IMR-90 (cell line): ENCODE results near the gene SUSD1. TPM values are rescaled to one million over a fixed set of nuclear protein-coding genes. Genes with fewer than 3 reads are reported as not detected.

Source experiments
- ATAC-seq: fragments of 200-7000 bp; cut with Tn5 transposase; 2 replicates; pipeline ENCODE4 v1.9.1; 2020; ENCODE audit warnings: low read depth, mild to moderate bottlenecking, moderate library complexity
- BruUV-seq: library from RNA; stranded (reverse); fragments of 400-500 nt; replicated peaks from 2 replicates; lab custom pipeline; 2021; lab: Mats Ljungman, UMichigan
- CTCF ChIA-PET: fragments of 300-600 bp; formaldehyde crosslinking; extraction: SDS; loops from one replicate; lab custom pipeline; 2021; ENCODE audit warnings: antibody characterized with exemption; lab: Yijun Ruan, JAX
- POLR2A ChIA-PET: fragments of 300-600 bp; sonication (Branson Sonifier 250); formaldehyde crosslinking; loops from one replicate; lab custom pipeline; 2022; ENCODE audit warnings: antibody characterized with exemption; ENCODE audit not compliant: unreplicated experiment; lab: Charles Lee
- DNase-seq: peaks from one replicate; pipeline ENCODE4 v3.0.0; 2013
- H2AFZ ChIP-seq: replicated peaks from 2 replicates; pipeline ENCODE3; 2013; ENCODE audit warnings: low read length, mild to moderate bottlenecking; ENCODE audit not compliant: poor library complexity
- H2AK5ac ChIP-seq: 2 replicates; pipeline ENCODE4 v1.6.1; 2013; ENCODE audit warnings: low read depth, low read length, inconsistent platforms
- H2AK9ac ChIP-seq: replicated peaks from 2 replicates; pipeline ENCODE3; 2013; ENCODE audit warnings: mild to moderate bottlenecking, low read depth, low read length, moderate library complexity; ENCODE audit not compliant: poor library complexity
- H2BK120ac ChIP-seq: 2 replicates; pipeline ENCODE4 v1.6.1; 2013; ENCODE audit warnings: low read depth, low read length, inconsistent platforms
- H2BK15ac ChIP-seq: 3 replicates; pipeline ENCODE4 v1.6.1; 2013; ENCODE audit warnings: low read depth, low read length, inconsistent platforms
- H2BK20ac ChIP-seq: 2 replicates; pipeline ENCODE4 v1.6.1; 2013; ENCODE audit warnings: low read depth, mild to moderate bottlenecking, inconsistent platforms, low read length, moderate library complexity
- H2BK5ac ChIP-seq: 2 replicates; pipeline ENCODE4 v1.6.1; 2013; ENCODE audit warnings: mild to moderate bottlenecking, low read depth, low read length, inconsistent platforms; ENCODE audit not compliant: poor library complexity, severe bottlenecking
- H3K14ac ChIP-seq: replicated peaks from 2 replicates; pipeline ENCODE4 v1.6.1; 2013; ENCODE audit warnings: low read depth, low read length, inconsistent platforms
- H3K18ac ChIP-seq: 2 replicates; pipeline ENCODE4 v1.6.1; 2013; ENCODE audit warnings: low read depth, low read length, control low read depth
- H3K23ac ChIP-seq: 2 replicates; pipeline ENCODE4 v1.6.1; 2013; ENCODE audit warnings: low read depth, low read length, inconsistent platforms
- H3K27ac ChIP-seq: 2 replicates; pipeline ENCODE4 v1.5.1; 2013; ENCODE audit warnings: mild to moderate bottlenecking, control low read depth, low read length; ENCODE audit not compliant: insufficient read depth
- H3K27me3 ChIP-seq: 2 replicates; pipeline ENCODE4 v1.6.1; 2013; ENCODE audit warnings: low read length; ENCODE audit not compliant: control insufficient read depth, insufficient read depth
- H3K36me3 ChIP-seq: 2 replicates; pipeline ENCODE4 v1.6.1; 2013; ENCODE audit warnings: low read length, mixed read lengths; ENCODE audit not compliant: control insufficient read depth, insufficient read depth
- H3K4ac ChIP-seq: 2 replicates; pipeline ENCODE4 v1.6.1; 2013; ENCODE audit warnings: low read depth, low read length, inconsistent platforms
- H3K4me1 ChIP-seq: 2 replicates; pipeline ENCODE4 v1.6.1; 2013; ENCODE audit warnings: low read length, mixed read lengths; ENCODE audit not compliant: control insufficient read depth, insufficient read depth
- H3K4me2 ChIP-seq: 2 replicates; pipeline ENCODE4 v1.6.1; 2013; ENCODE audit warnings: low read depth, mild to moderate bottlenecking, control low read depth, low read length, moderate library complexity
- H3K4me3 ChIP-seq: 2 replicates; pipeline ENCODE4 v1.5.1; 2013; ENCODE audit warnings: low read depth, mild to moderate bottlenecking, control low read depth, low read length, moderate library complexity; ENCODE audit not compliant: insufficient read depth
- H3K56ac ChIP-seq: 2 replicates; pipeline ENCODE4 v1.6.1; 2013; ENCODE audit warnings: low read length, inconsistent platforms; ENCODE audit not compliant: insufficient read depth; ENCODE audit errors: extremely low read depth
- H3K79me1 ChIP-seq, 2 experiments: 2 replicates each; pipeline ENCODE4 v1.6.1; 2013; ENCODE audit warnings: low read length in 2 of 2, inconsistent platforms in 1 of 2, low read depth in 1 of 2
- H3K9ac ChIP-seq: 2 replicates; pipeline ENCODE4 v1.6.1; 2013; ENCODE audit warnings: low read depth, low read length, control low read depth
- H3K9me1 ChIP-seq: 2 replicates; pipeline ENCODE4 v1.6.1; 2013; ENCODE audit warnings: low read length, inconsistent platforms; ENCODE audit not compliant: insufficient read depth
- H3K9me3 ChIP-seq: 2 replicates; pipeline ENCODE4 v1.6.1; 2013; ENCODE audit warnings: low read length; ENCODE audit not compliant: control insufficient read depth, insufficient read depth
- H4K20me1 ChIP-seq: 2 replicates; pipeline ENCODE4 v1.6.1; 2013; ENCODE audit warnings: low read length, inconsistent platforms; ENCODE audit not compliant: insufficient read depth
- H4K5ac ChIP-seq: 2 replicates; pipeline ENCODE4 v1.6.1; 2013; ENCODE audit warnings: mild to moderate bottlenecking, low read depth, low read length, control low read depth
- H4K8ac ChIP-seq, 2 experiments: 2 replicates each; pipeline ENCODE4 v1.6.1; 2013; ENCODE audit warnings: low read depth in 2 of 2, low read length in 2 of 2, control low read depth in 1 of 2, inconsistent platforms in 1 of 2
- H4K91ac ChIP-seq: 2 replicates; pipeline ENCODE4 v1.6.1; 2013; ENCODE audit warnings: low read depth, low read length, inconsistent platforms; ENCODE audit not compliant: insufficient read depth
- CHD1 ChIP-seq: IDR thresholded peaks from 2 replicates; pipeline ENCODE4 v1.6.1; 2012; ENCODE audit warnings: low read depth, low read length, improper control_type of control experiment
- MAFK ChIP-seq: IDR thresholded peaks from 2 replicates; pipeline ENCODE4 v1.6.1; 2012; ENCODE audit warnings: low read depth, low read length, improper control_type of control experiment
- MXI1 ChIP-seq: IDR thresholded peaks from 2 replicates; pipeline ENCODE4 v1.6.1; 2012; ENCODE audit warnings: low read depth, mild to moderate bottlenecking, low read length, moderate library complexity, borderline replicate concordance
- WGBS, 2 experiments: methylation state at CpG; one replicate each; pipeline versions ENCODE4 v1.1.5 to v1.1.7; 2013; ENCODE audit warnings: missing lambda C conversion rate in 2 of 2; ENCODE audit not compliant: insufficient read length in 1 of 2; ENCODE audit errors: extremely low coverage in 2 of 2; 5-methylcytosine and 5-hydroxymethylcytosine counted together
- dilution Hi-C: fragments of 300-500 bp; cut with HindIII; formaldehyde crosslinking; loops from one replicate; pipeline ENCODE4 v1.14.3; 2018; ENCODE audit warnings: low sequenced_read_pairs; ENCODE audit not compliant: unreplicated experiment
- in situ Hi-C: fragments of 300-500 bp; cut with MboI; formaldehyde crosslinking; loops from 3 replicates; pipeline ENCODE4 v1.14.3; 2019; ENCODE audit warnings: low sequenced_read_pairs, inconsistent platforms, mixed read lengths
- intact Hi-C: fragments of 100-400 bp; cut with micrococcal nuclease; formaldehyde crosslinking; loops from 2 replicates; pipeline ENCODE4 v1.10.0; 2022
- polyA plus RNA-seq, 3 experiments: library from polyadenylated mRNA; depleted of rRNA; stranded (reverse); fragments of >200 nt; gene quantifications; 2 replicates each; pipeline ENCODE4 v1.2.3, GENCODE V29; 2012; ENCODE audit warnings: low replicate concordance in 1 of 3
- total RNA-seq: library from RNA; depleted of rRNA; stranded (reverse); fragments of >200 nt; gene quantifications from 2 replicates; pipeline ENCODE4 v1.2.3, GENCODE V29; 2012
- TF ChIP-seq, protein P1 (sequence below): fragments of 150-350 bp; IDR thresholded peaks from 2 replicates; pipeline ENCODE4 v1.6.1; 2016; ENCODE audit warnings: low read depth, mild to moderate bottlenecking, low read length, moderate library complexity, borderline replicate concordance

Gene SUSD1
- total and polyA plus RNA-seq, 2 of the 4 experiments (the other 2 are of a cell fraction), result 4.0 to 4.7 TPM

DNA sequence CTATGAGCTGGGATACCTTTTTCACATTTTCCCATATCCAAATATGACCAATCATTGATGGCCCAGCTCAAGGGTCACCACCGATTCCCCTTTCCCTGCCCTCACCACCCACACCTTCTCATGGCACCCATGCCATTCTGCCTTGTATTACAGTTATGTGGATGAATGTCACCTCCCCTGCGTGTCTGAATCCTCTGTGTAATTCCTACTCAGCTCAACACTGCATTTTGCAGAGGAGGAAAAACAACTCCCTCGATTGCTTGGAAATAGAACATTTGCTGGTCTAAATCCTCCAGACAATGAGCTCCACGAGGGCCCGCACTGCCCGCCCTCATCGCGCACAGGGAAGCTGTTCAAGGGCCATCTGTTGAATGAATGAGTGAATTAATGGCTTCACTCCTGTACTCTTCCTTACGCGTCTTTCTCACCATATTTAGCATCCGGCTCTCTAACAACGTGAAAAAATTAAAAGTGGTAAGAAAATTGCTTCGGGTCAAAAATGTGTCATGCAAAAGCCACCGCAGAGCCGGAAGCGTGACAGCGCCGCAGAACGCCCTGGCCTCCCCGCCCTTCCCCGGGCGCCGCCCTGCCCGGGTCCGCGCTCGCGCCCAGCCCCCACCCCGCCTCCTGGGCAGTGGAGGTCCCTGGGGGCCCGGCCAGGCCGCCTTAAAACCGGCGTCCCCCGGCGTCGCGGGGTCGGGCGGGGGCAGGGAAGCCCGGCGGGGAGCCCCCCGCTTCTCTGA is 704 bp downstream of the SUSD1 start:
- Histone ChIP-seq H2BK15ac (no peak overlapping the region), H2AK5ac (peak overlapping the region; percentile 85; the same call in 1 of the 2 replicates), H4K8ac (peak overlapping the region; percentile 35 to 83), H2BK20ac (no peak overlapping the region), H3K27ac (no peak overlapping the region), H3K9me3 (no peaks in the 10 kb centered on the region), H3K27me3 (peaks cover 4% of the 10 kb centered on the region; the same call in 1 of the 2 replicates), H3K56ac (no peak overlapping the region), H2AK9ac (peak overlapping the region; percentile 12), H2AFZ (peak overlapping the region; percentile 95), H2BK120ac (0 out of 2 replicates have a peak overlapping the region, but pooled peaks have one; percentile 12), H3K9ac (0 out of 2 replicates have a peak overlapping the region, but pooled peaks have one; percentile 11), H3K79me1 (peaks cover 4 to 21% of the 10 kb centered on the region in 2 experiments; a peak in 3 of 4 replicates), H3K4ac (peak overlapping the region; percentile 69), H2BK5ac (no peak overlapping the region), H3K9me1 (peaks cover 14% of the 10 kb centered on the region), H3K4me1 (no peaks in the 10 kb centered on the region), H3K4me3 (peak overlapping the region; percentile 48), H4K20me1 (no peaks in the 10 kb centered on the region), H3K18ac (no peak overlapping the region), H4K91ac (0 out of 2 replicates have a peak overlapping the region, but pooled peaks have one; percentile 34), H4K5ac (peak overlapping the region; percentile 6; the same call in 1 of the 2 replicates), H3K23ac (peak overlapping the region; percentile 87; the same call in 1 of the 2 replicates), H3K14ac (peak overlapping the region; percentile 54; the same call in 1 of the 2 replicates), H3K4me2 (peak overlapping the region; percentile 48), H3K36me3 (no peaks in the 10 kb centered on the region)
- WGBS, 2 experiments, result 8% methylated on average over 13 of the region's 42 CpGs; no CpG with 5 or more reads in 1 of the 2 experiments
- in situ Hi-C loops (no loop called here), intact Hi-C loops (no loop called here), dilution Hi-C loops (no loop called here)
- CTCF ChIA-PET, result interaction anchor here (0.6 kb wide), 1 partner anchor 133 kb away, joined by 4 read pairs; no protein-coding TSS in a partner anchor
- POLR2A ChIA-PET, result no interaction called here
- peak; percentile 16 for DNase-seq
- TF ChIP-seq CHD1 (no peak), MAFK (no peak), MXI1 (no peak)
- TF ChIP-seq, protein P1, sequence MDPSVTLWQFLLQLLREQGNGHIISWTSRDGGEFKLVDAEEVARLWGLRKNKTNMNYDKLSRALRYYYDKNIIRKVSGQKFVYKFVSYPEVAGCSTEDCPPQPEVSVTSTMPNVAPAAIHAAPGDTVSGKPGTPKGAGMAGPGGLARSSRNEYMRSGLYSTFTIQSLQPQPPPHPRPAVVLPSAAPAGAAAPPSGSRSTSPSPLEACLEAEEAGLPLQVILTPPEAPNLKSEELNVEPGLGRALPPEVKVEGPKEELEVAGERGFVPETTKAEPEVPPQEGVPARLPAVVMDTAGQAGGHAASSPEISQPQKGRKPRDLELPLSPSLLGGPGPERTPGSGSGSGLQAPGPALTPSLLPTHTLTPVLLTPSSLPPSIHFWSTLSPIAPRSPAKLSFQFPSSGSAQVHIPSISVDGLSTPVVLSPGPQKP, result no peak
- no TSS peak for BruUV-seq
- peak; percentile 90 for ATAC-seq
